ENCODE measurements around the gene PPP2R2C. TPM values are rescaled to one million over a fixed set of nuclear protein-coding genes. Genes with fewer than 3 reads are reported as not detected.

PPP2R2C gene
- total and polyA plus RNA-seq, 2 donors, result 5.4 to 6.4 TPM

DNA sequence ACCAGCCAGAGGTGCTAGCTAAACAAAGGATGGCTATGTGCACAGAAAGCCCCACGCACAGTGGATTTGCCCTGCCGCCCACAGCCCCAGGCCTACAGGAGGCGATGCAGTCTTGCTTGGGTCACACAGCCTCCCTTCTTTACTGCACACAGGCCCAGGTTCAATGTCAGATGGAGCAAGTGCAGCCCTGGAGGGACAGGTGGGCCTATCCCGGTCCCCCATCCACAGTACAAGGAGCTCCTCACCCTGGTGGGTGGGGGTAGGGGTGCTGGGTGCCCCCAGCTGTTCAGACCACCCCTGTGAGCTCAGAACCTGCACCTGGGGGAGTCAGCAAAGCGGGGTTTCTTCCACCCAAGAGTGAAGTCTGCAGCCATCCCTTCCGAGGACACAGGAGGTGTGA lies 114.9 kb downstream of the PPP2R2C start:
- WGBS, result 91% methylated on average over 6 of the region's 6 CpGs
- no peak overlapping the region for H3K27ac ChIP-seq (ENCODE audit: low read depth in 1 of 2, low read length in 1 of 2)
- no peaks in the 10 kb centered on the region for H3K9me3 ChIP-seq (ENCODE audit: control insufficient read depth in 2 of 2, insufficient read depth in 1 of 2, low read length in 1 of 2)
- H3K36me3 ChIP-seq (ENCODE audit: control insufficient read depth in 2 of 2, insufficient read depth in 2 of 2, low read length in 1 of 2), result no peaks in the 10 kb centered on the region
- H3K4me3 ChIP-seq (ENCODE audit: low read length in 2 of 2), result no peak overlapping the region
- no peaks in the 10 kb centered on the region for H3K27me3 ChIP-seq (ENCODE audit: control insufficient read depth in 2 of 2, insufficient read depth in 1 of 2, low read length in 1 of 2)
- DNase-seq (ENCODE audit: low read depth in 6 of 9, low spot score in 9 of 9), result no peak
- H3K4me1 ChIP-seq (ENCODE audit: control insufficient read depth in 2 of 2, insufficient read depth in 2 of 2, low read length in 2 of 2), result no peaks in the 10 kb centered on the region

DNA sequence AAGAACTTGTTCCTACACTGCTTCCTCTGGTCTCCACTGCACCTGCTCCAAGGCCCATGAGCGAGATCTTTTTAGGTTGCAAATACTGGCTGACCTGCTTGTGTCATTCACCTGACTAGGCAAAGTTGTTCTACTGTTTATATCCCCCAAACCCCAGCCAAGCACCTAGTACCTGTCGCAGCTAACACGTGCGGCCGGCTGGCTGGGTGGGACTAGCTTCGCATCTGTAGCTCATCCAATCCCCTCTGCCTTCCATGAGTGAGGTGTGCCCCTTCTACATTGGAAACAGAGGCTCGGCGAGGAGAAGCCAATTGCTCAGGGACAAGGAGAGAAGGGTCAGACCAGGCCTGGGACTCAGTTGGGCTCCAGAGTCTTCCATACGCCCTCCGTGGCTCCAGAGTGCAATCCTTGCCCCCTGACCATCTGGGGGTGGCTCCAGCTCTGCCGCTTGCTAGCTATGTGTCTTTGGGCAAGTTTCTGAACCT lies 116.3 kb downstream of the PPP2R2C start:
- Histone ChIP-seq H3K4me3 (ENCODE audit: low read length in 2 of 2) (no peak overlapping the region), H3K36me3 (ENCODE audit: control insufficient read depth in 2 of 2, insufficient read depth in 2 of 2, low read length in 1 of 2) (no peaks in the 10 kb centered on the region), H3K27me3 (ENCODE audit: control insufficient read depth in 2 of 2, insufficient read depth in 1 of 2, low read length in 1 of 2) (no peaks in the 10 kb centered on the region), H3K27ac (ENCODE audit: low read depth in 1 of 2, low read length in 1 of 2) (no peak overlapping the region), H3K9me3 (ENCODE audit: control insufficient read depth in 2 of 2, insufficient read depth in 1 of 2, low read length in 1 of 2) (no peaks in the 10 kb centered on the region), H3K4me1 (ENCODE audit: control insufficient read depth in 2 of 2, insufficient read depth in 2 of 2, low read length in 2 of 2) (no peaks in the 10 kb centered on the region)
- DNase-seq (ENCODE audit: low read depth in 6 of 9, low spot score in 9 of 9), result no peak
- WGBS, result 86% methylated on average over 11 of the region's 11 CpGs

DNA sequence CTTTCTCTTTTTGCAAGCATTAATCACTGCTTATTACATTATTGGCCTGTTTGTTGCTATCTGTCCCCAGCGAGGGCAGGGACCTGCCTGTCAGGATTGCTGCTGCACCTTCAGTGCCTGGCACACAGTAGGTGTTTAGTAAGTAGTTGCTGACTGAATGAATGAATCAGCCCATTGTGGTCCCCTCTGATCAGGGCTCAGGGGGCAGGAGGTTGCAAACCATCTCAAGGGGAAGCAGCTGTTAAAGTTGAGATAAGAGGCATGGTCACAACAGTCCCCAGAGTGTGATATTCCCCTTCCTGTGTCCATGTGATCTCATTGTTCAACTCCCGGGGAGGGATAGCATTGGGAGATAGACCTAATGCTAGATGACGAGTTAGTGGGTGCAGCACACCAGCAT lies 117.4 kb downstream of the PPP2R2C start:
- Histone ChIP-seq H3K4me1 (ENCODE audit: control insufficient read depth in 2 of 2, insufficient read depth in 2 of 2, low read length in 2 of 2) (no peaks in the 10 kb centered on the region), H3K9me3 (ENCODE audit: control insufficient read depth in 2 of 2, insufficient read depth in 1 of 2, low read length in 1 of 2) (no peaks in the 10 kb centered on the region), H3K4me3 (ENCODE audit: low read length in 2 of 2) (no peak overlapping the region), H3K36me3 (ENCODE audit: control insufficient read depth in 2 of 2, insufficient read depth in 2 of 2, low read length in 1 of 2) (no peaks in the 10 kb centered on the region), H3K27ac (ENCODE audit: low read depth in 1 of 2, low read length in 1 of 2) (no peak overlapping the region), H3K27me3 (ENCODE audit: control insufficient read depth in 2 of 2, insufficient read depth in 1 of 2, low read length in 1 of 2) (no peaks in the 10 kb centered on the region)
- WGBS, result 37% methylated on average over 3 of the region's 3 CpGs
- no peak for DNase-seq (ENCODE audit: low read depth in 6 of 9, low spot score in 9 of 9)

DNA sequence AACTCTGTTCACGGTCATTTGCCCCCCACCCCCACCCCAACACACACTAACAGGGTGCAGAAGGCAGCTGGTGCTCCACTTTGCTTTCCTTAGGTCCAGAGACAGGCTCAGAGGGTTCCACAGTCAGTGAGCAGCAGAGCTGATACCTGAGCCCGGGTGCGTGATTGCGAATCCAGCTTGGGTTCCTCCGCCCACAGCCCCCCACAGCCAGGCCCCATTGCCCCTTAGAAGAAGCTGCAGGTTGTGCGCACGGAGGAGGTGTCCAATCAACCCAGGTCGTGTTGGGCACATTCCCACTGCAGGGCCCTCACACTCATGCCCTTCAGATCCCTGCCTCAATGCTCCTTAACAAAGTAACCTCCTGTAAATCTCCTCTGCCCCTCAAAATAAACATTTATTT lies 117.8 kb downstream of the PPP2R2C start:
- Histone ChIP-seq H3K4me1 (ENCODE audit: control insufficient read depth in 2 of 2, insufficient read depth in 2 of 2, low read length in 2 of 2) (no peaks in the 10 kb centered on the region), H3K4me3 (ENCODE audit: low read length in 2 of 2) (no peak overlapping the region), H3K27ac (ENCODE audit: low read depth in 1 of 2, low read length in 1 of 2) (no peak overlapping the region), H3K27me3 (ENCODE audit: control insufficient read depth in 2 of 2, insufficient read depth in 1 of 2, low read length in 1 of 2) (no peaks in the 10 kb centered on the region), H3K9me3 (ENCODE audit: control insufficient read depth in 2 of 2, insufficient read depth in 1 of 2, low read length in 1 of 2) (no peaks in the 10 kb centered on the region), H3K36me3 (ENCODE audit: control insufficient read depth in 2 of 2, insufficient read depth in 2 of 2, low read length in 1 of 2) (no peaks in the 10 kb centered on the region)
- 69% methylated on average over 8 of the region's 8 CpGs for WGBS
- no peak for DNase-seq (ENCODE audit: low read depth in 6 of 9, low spot score in 9 of 9)

DNA sequence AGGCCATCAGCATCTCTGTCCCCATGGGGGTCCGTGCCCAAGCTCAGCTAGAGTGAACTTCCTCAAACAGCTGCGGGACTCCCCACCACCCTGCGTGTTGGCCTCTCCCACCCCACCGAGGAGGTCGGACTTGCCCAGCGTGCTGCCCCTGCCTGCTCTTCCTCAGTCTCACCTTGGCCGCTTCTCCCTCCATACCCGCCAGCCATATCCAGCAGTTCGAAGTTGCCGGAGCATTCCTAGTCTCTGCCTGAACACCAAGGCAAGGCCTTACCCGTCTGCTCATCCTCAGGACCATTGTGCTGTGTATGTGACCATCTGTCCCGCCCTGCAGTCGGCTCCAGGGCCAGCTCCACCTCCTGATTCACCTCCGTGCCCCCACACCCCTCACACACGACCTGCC lies 118.3 kb downstream of the PPP2R2C start:
- no peak for DNase-seq (ENCODE audit: low read depth in 6 of 9, low spot score in 9 of 9)
- no peak overlapping the region for H3K27ac ChIP-seq (ENCODE audit: low read depth in 1 of 2, low read length in 1 of 2)
- no peaks in the 10 kb centered on the region for H3K9me3 ChIP-seq (ENCODE audit: control insufficient read depth in 2 of 2, insufficient read depth in 1 of 2, low read length in 1 of 2)
- no peaks in the 10 kb centered on the region for H3K27me3 ChIP-seq (ENCODE audit: control insufficient read depth in 2 of 2, insufficient read depth in 1 of 2, low read length in 1 of 2)
- H3K4me3 ChIP-seq (ENCODE audit: low read length in 2 of 2), result no peak overlapping the region
- H3K36me3 ChIP-seq (ENCODE audit: control insufficient read depth in 2 of 2, insufficient read depth in 2 of 2, low read length in 1 of 2), result no peaks in the 10 kb centered on the region
- WGBS, result 56% methylated on average over 15 of the region's 15 CpGs
- H3K4me1 ChIP-seq (ENCODE audit: control insufficient read depth in 2 of 2, insufficient read depth in 2 of 2, low read length in 2 of 2), result no peaks in the 10 kb centered on the region

DNA sequence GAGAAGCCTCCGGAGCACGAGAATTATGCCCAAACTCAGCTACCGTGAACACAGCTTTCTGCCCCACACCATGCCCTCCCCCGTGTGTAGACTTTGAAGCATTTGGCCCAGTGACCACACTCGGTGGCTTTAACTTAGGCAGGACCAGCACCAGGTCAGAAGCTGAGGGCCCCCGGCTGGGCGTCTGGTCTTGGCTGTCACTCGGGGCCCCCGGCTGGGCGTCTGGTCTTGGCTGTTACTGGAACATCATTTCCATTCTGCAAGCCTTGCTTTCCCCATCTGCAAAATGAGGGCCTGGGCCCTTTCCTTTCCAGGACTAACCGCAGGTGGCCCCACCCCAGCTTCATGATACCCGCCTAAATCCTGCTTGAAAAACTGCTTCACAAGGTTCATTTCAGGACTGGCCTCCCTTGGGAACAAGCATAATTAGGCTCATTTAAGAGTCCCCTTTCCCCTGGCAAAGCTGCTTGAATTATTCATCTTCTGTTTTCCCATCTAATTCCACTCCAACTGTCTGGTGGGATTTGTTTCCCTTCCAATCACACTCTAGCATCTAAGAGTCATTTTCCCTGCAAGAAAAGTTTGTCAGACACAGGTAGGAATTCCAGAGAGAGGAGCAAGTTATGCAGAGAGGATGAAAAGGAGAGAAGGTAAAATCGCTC lies 120.3 kb downstream of the PPP2R2C start:
- Histone ChIP-seq H3K9me3 (ENCODE audit: control insufficient read depth in 2 of 2, insufficient read depth in 1 of 2, low read length in 1 of 2) (no peaks in the 10 kb centered on the region), H3K4me1 (ENCODE audit: control insufficient read depth in 2 of 2, insufficient read depth in 2 of 2, low read length in 2 of 2) (no peaks in the 10 kb centered on the region), H3K27ac (ENCODE audit: low read depth in 1 of 2, low read length in 1 of 2) (no peak overlapping the region), H3K4me3 (ENCODE audit: low read length in 2 of 2) (no peak overlapping the region), H3K36me3 (ENCODE audit: control insufficient read depth in 2 of 2, insufficient read depth in 2 of 2, low read length in 1 of 2) (no peaks in the 10 kb centered on the region), H3K27me3 (ENCODE audit: control insufficient read depth in 2 of 2, insufficient read depth in 1 of 2, low read length in 1 of 2) (no peaks in the 10 kb centered on the region)
- 85% methylated on average over 13 of the region's 13 CpGs for WGBS
- no peak for DNase-seq (ENCODE audit: low read depth in 6 of 9, low spot score in 9 of 9)

DNA sequence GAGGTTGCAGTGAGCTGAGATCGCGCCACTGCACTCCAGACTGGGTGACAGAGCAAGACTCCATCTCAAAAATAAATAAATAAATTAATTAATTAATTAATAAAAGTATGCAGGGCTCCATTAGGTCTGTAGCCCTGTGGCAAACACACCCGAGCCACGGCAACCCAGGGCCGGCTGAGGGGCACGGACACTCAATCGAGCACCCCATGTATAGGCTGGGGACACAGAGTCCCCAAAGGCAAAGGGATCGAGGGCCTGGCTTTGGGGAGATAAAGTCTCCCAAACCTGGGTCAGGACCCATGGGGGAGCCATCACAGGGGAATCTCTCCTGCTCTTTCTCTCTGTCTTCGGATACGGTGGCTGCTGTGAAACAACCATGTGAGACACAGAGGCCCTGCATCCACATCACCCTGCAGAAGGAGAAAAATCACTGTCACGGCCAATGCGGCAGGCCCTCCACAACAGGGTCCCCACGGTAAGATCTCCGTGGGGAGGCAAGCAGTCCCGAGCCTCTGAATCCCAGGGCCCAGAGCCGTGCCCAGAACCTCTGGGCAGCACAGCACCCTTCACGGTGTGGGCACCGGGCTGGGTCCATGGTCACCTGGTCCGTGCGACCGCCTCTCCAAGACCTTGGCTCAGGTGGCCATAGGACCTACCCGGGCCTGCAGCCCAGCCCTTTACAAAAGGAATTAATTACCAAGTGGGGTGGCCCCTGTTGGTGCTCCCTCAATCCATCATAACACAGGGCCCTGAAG lies 121.0 kb downstream of the PPP2R2C start:
- 96% methylated on average over 22 of the region's 22 CpGs for WGBS
- Histone ChIP-seq H3K36me3 (ENCODE audit: control insufficient read depth in 2 of 2, insufficient read depth in 2 of 2, low read length in 1 of 2) (no peaks in the 10 kb centered on the region), H3K27me3 (ENCODE audit: control insufficient read depth in 2 of 2, insufficient read depth in 1 of 2, low read length in 1 of 2) (no peaks in the 10 kb centered on the region), H3K27ac (ENCODE audit: low read depth in 1 of 2, low read length in 1 of 2) (no peak overlapping the region), H3K4me3 (ENCODE audit: low read length in 2 of 2) (no peak overlapping the region), H3K4me1 (ENCODE audit: control insufficient read depth in 2 of 2, insufficient read depth in 2 of 2, low read length in 2 of 2) (no peaks in the 10 kb centered on the region), H3K9me3 (ENCODE audit: control insufficient read depth in 2 of 2, insufficient read depth in 1 of 2, low read length in 1 of 2) (no peaks in the 10 kb centered on the region)
- no peak for DNase-seq (ENCODE audit: low read depth in 6 of 9, low spot score in 9 of 9)

DNA sequence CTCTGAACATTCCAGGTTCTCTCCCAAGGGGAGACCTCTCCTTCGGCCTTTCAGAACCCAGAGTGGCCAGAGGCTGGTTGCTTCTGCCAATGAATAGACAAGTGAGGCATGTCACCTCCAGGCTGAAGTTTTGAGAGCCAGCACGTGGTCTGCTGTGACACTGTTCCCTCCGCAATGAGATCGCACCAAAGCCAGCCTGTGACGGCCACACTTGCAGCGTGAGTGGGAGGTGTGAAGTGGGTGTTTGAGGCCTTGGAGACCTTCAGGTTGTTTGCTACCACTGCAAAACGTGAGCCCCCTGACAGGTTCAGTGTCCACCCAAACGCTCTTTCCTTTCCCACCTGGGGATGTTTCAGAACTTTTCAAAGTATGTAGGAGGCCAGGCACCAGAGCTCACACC lies 121.8 kb downstream of the PPP2R2C start:
- H3K36me3 ChIP-seq (ENCODE audit: control insufficient read depth in 2 of 2, insufficient read depth in 2 of 2, low read length in 1 of 2), result no peaks in the 10 kb centered on the region
- H3K4me3 ChIP-seq (ENCODE audit: low read length in 2 of 2), result no peak overlapping the region
- H3K4me1 ChIP-seq (ENCODE audit: control insufficient read depth in 2 of 2, insufficient read depth in 2 of 2, low read length in 2 of 2), result no peaks in the 10 kb centered on the region
- H3K9me3 ChIP-seq (ENCODE audit: control insufficient read depth in 2 of 2, insufficient read depth in 1 of 2, low read length in 1 of 2), result peaks cover 0 to 1% of the 10 kb centered on the region in 2 donors
- DNase-seq (ENCODE audit: low read depth in 6 of 9, low spot score in 9 of 9), result no peak
- no peaks in the 10 kb centered on the region for H3K27me3 ChIP-seq (ENCODE audit: control insufficient read depth in 2 of 2, insufficient read depth in 1 of 2, low read length in 1 of 2)
- no peak overlapping the region for H3K27ac ChIP-seq (ENCODE audit: low read depth in 1 of 2, low read length in 1 of 2)
- 88% methylated on average over 8 of the region's 8 CpGs for WGBS

DNA sequence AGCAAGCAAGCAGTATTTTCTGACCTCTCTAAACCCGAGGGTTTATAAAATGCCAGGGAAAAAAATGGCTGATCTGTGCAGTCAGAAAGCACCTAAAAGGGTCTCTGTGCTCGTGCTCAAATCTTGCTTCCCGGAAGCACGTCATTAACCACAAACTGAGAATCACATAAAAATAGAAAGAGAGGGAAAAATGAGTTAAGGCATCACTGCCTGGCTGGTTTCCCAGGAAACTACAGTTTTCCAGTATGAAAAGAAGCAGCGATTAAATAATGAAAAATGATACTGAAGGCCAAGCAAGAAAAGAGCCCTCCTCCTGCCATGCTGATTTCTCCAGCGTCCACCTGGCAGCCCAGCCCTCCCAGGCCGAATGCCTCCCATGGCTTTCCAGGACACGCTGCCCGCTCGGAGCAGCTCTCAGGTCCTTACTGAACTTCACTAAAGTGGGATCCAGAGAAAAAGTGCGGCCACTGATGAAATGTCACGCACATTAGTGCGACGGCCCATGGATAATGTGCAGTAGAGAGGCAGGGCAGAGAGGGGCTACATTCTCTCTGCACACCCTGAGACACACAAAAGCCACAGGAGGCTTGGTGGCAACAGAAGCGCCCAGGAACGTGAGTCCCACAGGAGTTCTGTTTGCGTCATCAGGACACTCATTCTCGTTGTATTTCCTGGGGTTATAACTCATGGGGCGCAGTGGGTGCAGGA lies 122.4 kb downstream of the PPP2R2C start:
- Histone ChIP-seq H3K9me3 (ENCODE audit: control insufficient read depth in 2 of 2, insufficient read depth in 1 of 2, low read length in 1 of 2) (peaks cover 0 to 4% of the 10 kb centered on the region in 2 donors), H3K4me1 (ENCODE audit: control insufficient read depth in 2 of 2, insufficient read depth in 2 of 2, low read length in 2 of 2) (no peaks in the 10 kb centered on the region), H3K36me3 (ENCODE audit: control insufficient read depth in 2 of 2, insufficient read depth in 2 of 2, low read length in 1 of 2) (no peaks in the 10 kb centered on the region), H3K27me3 (ENCODE audit: control insufficient read depth in 2 of 2, insufficient read depth in 1 of 2, low read length in 1 of 2) (no peaks in the 10 kb centered on the region), H3K27ac (ENCODE audit: low read depth in 1 of 2, low read length in 1 of 2) (no peak overlapping the region), H3K4me3 (ENCODE audit: low read length in 2 of 2) (no peak overlapping the region)
- DNase-seq (ENCODE audit: low read depth in 6 of 9, low spot score in 9 of 9), result no peak
- WGBS, result 84% methylated on average over 19 of the region's 19 CpGs

All from thymus (tissue), 11 donors.